Vagina (tissue), 2 donors: ENCODE measurements around the gene PRKAA2.

ENCODE experiments used
- CTCF ChIP-seq, 3 experiments: fragments of 450-650 bp in 2 of 3; fragments of 200-600 bp in 1 of 3; sonication (generic) in 1 of 3; IDR thresholded peaks; one replicate each; pipeline ENCODE4 v1.5.1; 2017 to 2019; ENCODE audit warnings: antibody characterized with exemption in 3 of 3, mild to moderate bottlenecking in 2 of 3, moderate library complexity in 2 of 3
- POLR2A ChIP-seq, 2 donors: fragments of 450-650 bp; IDR thresholded peaks; one replicate each; pipeline ENCODE4 v1.6.1; 2017; ENCODE audit warnings: antibody characterized with exemption in 2 of 2, mild to moderate bottlenecking in 2 of 2, moderate library complexity in 2 of 2

DNA sequence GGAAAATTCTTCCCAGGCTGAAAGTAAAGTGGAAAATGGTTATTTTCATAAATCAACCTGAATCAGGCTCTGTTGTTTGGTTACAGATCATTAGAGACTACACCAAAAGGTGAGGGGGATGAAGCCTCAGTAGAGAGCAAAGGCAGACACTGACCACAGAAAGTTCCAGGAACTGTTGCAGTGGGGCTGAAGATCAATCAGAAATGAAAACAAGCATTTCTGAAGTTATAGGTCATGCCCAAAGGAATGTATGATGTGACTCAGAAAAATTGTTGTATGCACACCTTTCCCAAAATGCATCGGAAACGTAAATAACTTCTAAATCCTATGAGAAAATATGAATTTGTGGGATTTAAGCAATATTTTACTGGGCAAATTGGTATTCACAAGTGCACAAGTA, 110.8 kb downstream of the PRKAA2 start:
- TF ChIP-seq POLR2A (IDR thresholded peaks at IDR 0.05) (no peak), CTCF (IDR thresholded peaks at IDR 0.05) (no peak)
